Adrenal gland (tissue), 5 donors: ENCODE data around the gene PGPEP1.

Source experiments
- CTCF ChIP-seq, 6 experiments: fragments of 450-650 bp in 4 of 6; fragments of 200-600 bp in 2 of 6; sonication (generic) in 1 of 6; IDR thresholded peaks; 1 replicate in 5 of 6; 2 replicates in 1 of 6; pipeline versions ENCODE4 v1.5.1 to v1.8.0; 2016 to 2021; ENCODE audit warnings: antibody characterized with exemption in 6 of 6, mild to moderate bottlenecking in 2 of 6, moderate library complexity in 1 of 6
- POLR2A ChIP-seq, 2 donors: fragments of 450-650 bp; IDR thresholded peaks; one replicate each; pipeline ENCODE4 v1.6.1; 2017; ENCODE audit warnings: antibody characterized with exemption in 2 of 2, mild to moderate bottlenecking in 2 of 2, moderate library complexity in 1 of 2
- donor health status: DM: no; HTN: no; CAD: no.

GRCh38 chr19:18392926-18393325 lies 52.5 kb downstream of the PGPEP1 start:
- TF ChIP-seq CTCF (IDR thresholded peaks at IDR 0.05) (no peak), POLR2A (IDR thresholded peaks at IDR 0.05) (no peak)
